Keratinocyte (primary cell): ENCODE data around the gene ATP11A. TPM values are rescaled to one million over a fixed set of nuclear protein-coding genes. Genes with fewer than 3 reads are reported as not detected.

Experiments used
- DNase-seq: peaks from one replicate; pipeline ENCODE4 v3.0.0-alpha.2; 2011; ENCODE audit warnings: low read depth, missing footprints, low spot score
- FAIRE-seq: peaks from 2 replicates; lab custom pipeline; 2011; peaks lifted over from hg19 to GRCh38; lab: Jason Lieb, UNC
- H2AFZ ChIP-seq: 2 replicates; pipeline ENCODE4 v1.6.0; 2012; ENCODE audit warnings: low read length, control low read depth, inconsistent platforms; ENCODE audit not compliant: control insufficient read depth
- H3K27ac ChIP-seq: 2 replicates; pipeline ENCODE4 v1.5.1; 2011; ENCODE audit warnings: low read length; ENCODE audit not compliant: control insufficient read depth, insufficient read depth
- H3K27me3 ChIP-seq: 3 replicates; pipeline ENCODE4 v1.6.0; 2011; ENCODE audit warnings: low read length; ENCODE audit not compliant: control insufficient read depth, insufficient read depth; ENCODE audit errors: extremely low read depth
- H3K36me3 ChIP-seq, 2 experiments: 2 replicates in 1 of 2; 3 replicates in 1 of 2; pipeline ENCODE4 v1.5.1; 2011; ENCODE audit warnings: low read length in 2 of 2, mild to moderate bottlenecking in 1 of 2; ENCODE audit not compliant: control insufficient read depth in 2 of 2, insufficient read depth in 2 of 2; ENCODE audit errors: extremely low read depth in 1 of 2
- H3K4me1 ChIP-seq: 3 replicates; pipeline ENCODE4 v1.5.1; 2011; ENCODE audit warnings: low read length; ENCODE audit not compliant: control insufficient read depth, insufficient read depth; ENCODE audit errors: extremely low read depth
- H3K4me2 ChIP-seq: 3 replicates; pipeline ENCODE4 v1.6.0; 2011; ENCODE audit warnings: low read depth, low read length; ENCODE audit not compliant: control insufficient read depth, insufficient read depth; ENCODE audit errors: extremely low read depth
- H3K4me3 ChIP-seq, 3 experiments: fragments of 200-600 bp in 1 of 3; sonication (generic) in 1 of 3; 2 replicates in 2 of 3; 3 replicates in 1 of 3; pipeline ENCODE4 v1.5.1; 2011 to 2016; ENCODE audit warnings: low read length in 3 of 3, mild to moderate bottlenecking in 3 of 3, control low read depth in 2 of 3, inconsistent platforms in 1 of 3, low read depth in 1 of 3, mixed read lengths in 1 of 3, mixed run types in 1 of 3, moderate library complexity in 1 of 3; ENCODE audit not compliant: control insufficient read depth in 2 of 3, insufficient read depth in 2 of 3; ENCODE audit errors: extremely low read depth in 1 of 3
- H3K79me2 ChIP-seq: 2 replicates; pipeline ENCODE4 v1.6.0; 2012; ENCODE audit warnings: low read length; ENCODE audit not compliant: control insufficient read depth, insufficient read depth
- H3K9ac ChIP-seq: 3 replicates; pipeline ENCODE4 v1.6.0; 2011; ENCODE audit warnings: low read length; ENCODE audit not compliant: control insufficient read depth, insufficient read depth; ENCODE audit errors: extremely low read depth
- H3K9me1 ChIP-seq: 3 replicates; pipeline ENCODE4 v1.6.0; 2011; ENCODE audit warnings: low read length; ENCODE audit not compliant: control insufficient read depth, insufficient read depth; ENCODE audit errors: extremely low read depth
- H3K9me3 ChIP-seq: 2 replicates; pipeline ENCODE4 v1.5.1; 2012; ENCODE audit warnings: low read depth, low read length; ENCODE audit not compliant: control insufficient read depth
- H4K20me1 ChIP-seq: 3 replicates; pipeline ENCODE4 v1.6.0; 2011; ENCODE audit warnings: low read length; ENCODE audit not compliant: control insufficient read depth, insufficient read depth; ENCODE audit errors: extremely low read depth
- CTCF ChIP-seq, 3 experiments: IDR thresholded peaks in 1 of 3; conservative IDR thresholded peaks in 1 of 3; optimal IDR thresholded peaks in 1 of 3; 2 replicates in 2 of 3; 3 replicates in 1 of 3; pipeline versions ENCODE3 to v1.5.1; 2011; ENCODE audit warnings: low read length in 3 of 3, mild to moderate bottlenecking in 3 of 3, moderate library complexity in 2 of 3, control low read depth in 1 of 3, inconsistent platforms in 1 of 3; ENCODE audit not compliant: insufficient read depth in 2 of 3; ENCODE audit errors: extremely low read depth in 1 of 3
- EZH2 ChIP-seq: IDR thresholded peaks from one replicate; pipeline ENCODE4 v1.6.1; 2012; ENCODE audit warnings: inconsistent platforms, mild to moderate bottlenecking, low read length, moderate library complexity
- dilution Hi-C: fragments of 300-500 bp; cut with MboI; formaldehyde crosslinking; loops from one replicate; pipeline ENCODE4 v1.7.0; 2020; ENCODE audit warnings: low sequenced_read_pairs; ENCODE audit not compliant: extremely low pct_ligation_motif_present
- polyA plus RNA-seq, 5 experiments: library from polyadenylated mRNA; depleted of rRNA in 3 of 5; stranded (reverse) in 3 of 5; stranded (forward) in 1 of 5; unstranded in 1 of 5; fragments of >200 nt; gene quantifications; 1 replicate in 1 of 5; 2 replicates in 3 of 5; 3 replicates in 1 of 5; pipeline versions ENCODE4 v1.2.1 to v1.2.3, GENCODE V29; 2011 to 2012; ENCODE audit warnings: missing spikeins in 2 of 5, low read depth in 1 of 5, low replicate concordance in 1 of 5

The ATP11A gene
- polyA plus RNA-seq, 1 donor (not counting 4 experiments of a cell fraction or from before 2014, with no cell fraction given) = 4.3 TPM

GRCh38 chr13:112642090-112642460 lies 47.8 kb upstream of the ATP11A start:
- H3K4me2 ChIP-seq = no peak overlapping the region
- no peak overlapping the region for H2AFZ ChIP-seq
- DNase-seq (no peak), FAIRE-seq (no peak)
- no peaks in the 10 kb centered on the region for H3K79me2 ChIP-seq
- H3K9me3 ChIP-seq = no peaks in the 10 kb centered on the region
- peaks cover 25% of the 10 kb centered on the region for H3K27me3 ChIP-seq
- dilution Hi-C loops = no loop called here
- no peaks in the 10 kb centered on the region for H3K36me3 ChIP-seq
- no peak overlapping the region for H3K4me3 ChIP-seq
- TF ChIP-seq EZH2 (no peak), CTCF (optimal IDR thresholded peaks at IDR 0.05 in 1 of 3, IDR thresholded peaks at IDR 0.05 in 1 of 3, conservative IDR thresholded peaks at IDR 0.05 in 1 of 3; ENCODE audit: extremely low read depth in 1 of 3, insufficient read depth in 2 of 3, low read length in 3 of 3) (no peak)
- no peaks in the 10 kb centered on the region for H4K20me1 ChIP-seq
- H3K9ac ChIP-seq = no peak overlapping the region
- no peak overlapping the region for H3K27ac ChIP-seq
- H3K4me1 ChIP-seq = peaks cover 7% of the 10 kb centered on the region
- no peaks in the 10 kb centered on the region for H3K9me1 ChIP-seq

- Histone ChIP-seq H3K36me3 (no peaks in the 10 kb centered on the region), H3K4me1 (no peaks in the 10 kb centered on the region), H3K27me3 (peaks cover 8% of the 10 kb centered on the region), H3K27ac (no peak overlapping the region), H3K9me1 (no peaks in the 10 kb centered on the region), H3K9ac (no peak overlapping the region), H3K9me3 (no peaks in the 10 kb centered on the region), H3K4me2 (no peak overlapping the region), H3K79me2 (no peaks in the 10 kb centered on the region), H3K4me3 (no peak overlapping the region), H2AFZ (no peak overlapping the region), H4K20me1 (no peaks in the 10 kb centered on the region)
- FAIRE-seq (no peak), DNase-seq (no peak)
- dilution Hi-C loops = no loop called here
- no peak for TF ChIP-seq CTCF (optimal IDR thresholded peaks at IDR 0.05 in 1 of 3, IDR thresholded peaks at IDR 0.05 in 1 of 3, conservative IDR thresholded peaks at IDR 0.05 in 1 of 3; ENCODE audit: extremely low read depth in 1 of 3, insufficient read depth in 2 of 3, low read length in 3 of 3)
- TF ChIP-seq EZH2 = no peak
These were observed 45.9 kb upstream of the ATP11A start for GRCh38 chr13:112643759-112644459.
